GM12874 (cell line): ENCODE measurements around the gene GTF3C1.

Experiments
- CTCF ChIP-seq: IDR thresholded peaks from 2 replicates; pipeline ENCODE4 v1.5.1; 2011; ENCODE audit warnings: low read depth, mild to moderate bottlenecking, control low read depth, low read length, moderate library complexity; ENCODE audit not compliant: insufficient read depth

The GTF3C1 gene

DNA sequence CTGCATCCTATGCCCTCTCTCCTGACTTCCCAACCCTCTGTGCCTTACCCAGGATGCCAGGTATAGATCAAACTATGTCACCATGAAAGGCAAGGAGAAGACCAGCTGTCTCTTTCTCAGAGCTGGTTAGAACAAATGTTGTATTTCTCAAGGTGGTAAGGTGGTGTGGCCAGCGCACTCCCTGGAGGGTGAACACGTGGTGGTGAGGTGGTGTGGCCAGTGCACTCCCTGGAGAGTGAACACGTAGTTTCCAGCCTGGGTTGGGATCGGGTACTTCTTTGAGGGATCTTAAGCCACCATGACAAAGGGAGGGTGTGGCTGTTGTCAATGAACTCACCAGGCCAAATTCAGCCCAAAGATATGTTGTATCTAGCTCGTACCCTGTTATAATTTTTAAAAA is 27.0 kb upstream of the GTF3C1 start:
- no peak for TF ChIP-seq CTCF

- no peak for TF ChIP-seq CTCF
Observed at GRCh38 chr16:27572711-27573110, 23.0 kb upstream of the GTF3C1 start.

GRCh38 chr16:27571433-27572326 is 22.0 kb upstream of the GTF3C1 start:
- TF ChIP-seq CTCF: no peak

DNA sequence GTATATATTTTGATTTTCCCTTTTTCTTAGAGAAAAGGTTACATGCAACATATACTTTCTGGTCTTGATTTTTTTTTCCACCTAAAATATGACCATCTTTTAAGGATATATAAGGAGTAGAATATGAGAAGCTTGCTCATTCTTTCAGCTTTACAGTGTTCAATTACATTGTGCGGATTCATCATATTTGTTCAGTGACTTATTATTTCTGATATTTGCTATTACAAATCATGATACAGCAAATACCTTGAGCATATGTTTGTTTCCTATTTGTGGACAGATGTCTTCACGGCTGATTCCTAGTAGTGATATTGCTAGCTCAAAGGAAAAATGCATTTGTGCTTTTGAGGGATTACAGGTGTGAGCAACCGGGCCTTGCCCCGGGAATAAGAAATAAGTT is 18.4 kb upstream of the GTF3C1 start:
- TF ChIP-seq CTCF: no peak

GRCh38 chr16:27566417-27566816 is 16.7 kb upstream of the GTF3C1 start:
- TF ChIP-seq CTCF: no peak

- TF ChIP-seq CTCF: no peak
Observed at GRCh38 chr16:27564224-27564623, 14.5 kb upstream of the GTF3C1 start.

GRCh38 chr16:27561216-27561615 is 11.5 kb upstream of the GTF3C1 start:
- no peak for TF ChIP-seq CTCF

GRCh38 chr16:27558932-27559331 is 9.2 kb upstream of the GTF3C1 start:
- no peak for TF ChIP-seq CTCF
